OCI-LY1 (cell line): ENCODE measurements around the gene IZUMO1.

Experiments used
- H2AFZ ChIP-seq: fragments of 200-600 bp; sonication (generic), shearing (Covaris generic); 2 replicates; pipeline ENCODE4 v1.6.0; 2014; ENCODE audit warnings: antibody characterized with exemption, mild to moderate bottlenecking, low read length
- H3F3A ChIP-seq: fragments of 200-600 bp; sonication (generic), shearing (Covaris generic); 2 replicates; pipeline ENCODE4 v1.6.0; 2014; ENCODE audit warnings: mild to moderate bottlenecking, antibody characterized with exemption, low read length, moderate library complexity; ENCODE audit not compliant: insufficient read depth
- H3K27ac ChIP-seq: fragments of 200-600 bp; sonication (generic); 2 replicates; pipeline ENCODE4 v1.5.1; 2014; ENCODE audit warnings: low read length, mixed run types, mild to moderate bottlenecking, low read depth; ENCODE audit not compliant: poor library complexity, severe bottlenecking
- H3K27me3 ChIP-seq: fragments of 200-600 bp; sonication (generic); 2 replicates; pipeline ENCODE4 v1.6.0; 2014; ENCODE audit warnings: antibody characterized with exemption, mild to moderate bottlenecking, low read length, moderate library complexity; ENCODE audit not compliant: insufficient read depth
- H3K36me3 ChIP-seq: fragments of 200-600 bp; sonication (generic); 2 replicates; pipeline ENCODE4 v1.6.1; 2014; ENCODE audit warnings: mild to moderate bottlenecking, antibody characterized with exemption, low read length, moderate library complexity, mixed read lengths; ENCODE audit not compliant: insufficient read depth
- H3K4me1 ChIP-seq: fragments of 200-600 bp; sonication (generic); 2 replicates; pipeline ENCODE4 v1.5.1; 2014; ENCODE audit warnings: mild to moderate bottlenecking, low read length, moderate library complexity; ENCODE audit not compliant: insufficient read depth, severe bottlenecking
- H3K4me2 ChIP-seq: fragments of 200-600 bp; sonication (generic), shearing (Covaris generic); 2 replicates; pipeline ENCODE4 v1.6.1; 2014; ENCODE audit warnings: low read length
- H3K4me3 ChIP-seq: fragments of 200-600 bp; sonication (generic); 2 replicates; pipeline ENCODE4 v1.5.1; 2014; ENCODE audit warnings: low read length, low read depth, mild to moderate bottlenecking, mixed read lengths; ENCODE audit not compliant: poor library complexity, severe bottlenecking
- H3K79me2 ChIP-seq: fragments of 200-600 bp; shearing (Covaris generic); 2 replicates; pipeline ENCODE4 v1.6.1; 2016; ENCODE audit warnings: mixed run types, low read length, mixed read lengths; ENCODE audit not compliant: insufficient read depth
- H3K9ac ChIP-seq: fragments of 200-600 bp; sonication (generic), shearing (Covaris generic); 2 replicates; pipeline ENCODE4 v1.6.1; 2014; ENCODE audit warnings: mild to moderate bottlenecking, low read length, mixed read lengths
- H3K9me2 ChIP-seq: fragments of 200-600 bp; sonication (generic), shearing (Covaris generic); 2 replicates; pipeline ENCODE4 v1.6.1; 2014; ENCODE audit warnings: low read depth, mild to moderate bottlenecking, low read length, mixed read lengths
- H3K9me3 ChIP-seq: fragments of 200-600 bp; shearing (Covaris generic); 2 replicates; pipeline ENCODE4 v1.6.1; 2014; ENCODE audit warnings: low read length, mixed read lengths
- H4K20me1 ChIP-seq: fragments of 200-600 bp; sonication (generic), shearing (Covaris generic); 2 replicates; pipeline ENCODE4 v1.6.0; 2016; ENCODE audit warnings: mild to moderate bottlenecking, low read length; ENCODE audit not compliant: insufficient read depth
- EZH2 ChIP-seq: fragments of 200-600 bp; sonication (generic), shearing (Covaris generic); IDR thresholded peaks from 2 replicates; pipeline ENCODE4 v1.8.0; 2017; ENCODE audit warnings: borderline replicate concordance, mixed run types, mild to moderate bottlenecking, antibody characterized with exemption, low read length, moderate library complexity, mixed read lengths
- TF ChIP-seq, protein P1 (sequence below): fragments of 200-600 bp; sonication (generic), shearing (Covaris generic); IDR thresholded peaks from 2 replicates; pipeline ENCODE4 v1.5.1; 2017; ENCODE audit warnings: mild to moderate bottlenecking, antibody characterized with exemption, low read length, moderate library complexity, mixed read lengths

IZUMO1 gene

DNA sequence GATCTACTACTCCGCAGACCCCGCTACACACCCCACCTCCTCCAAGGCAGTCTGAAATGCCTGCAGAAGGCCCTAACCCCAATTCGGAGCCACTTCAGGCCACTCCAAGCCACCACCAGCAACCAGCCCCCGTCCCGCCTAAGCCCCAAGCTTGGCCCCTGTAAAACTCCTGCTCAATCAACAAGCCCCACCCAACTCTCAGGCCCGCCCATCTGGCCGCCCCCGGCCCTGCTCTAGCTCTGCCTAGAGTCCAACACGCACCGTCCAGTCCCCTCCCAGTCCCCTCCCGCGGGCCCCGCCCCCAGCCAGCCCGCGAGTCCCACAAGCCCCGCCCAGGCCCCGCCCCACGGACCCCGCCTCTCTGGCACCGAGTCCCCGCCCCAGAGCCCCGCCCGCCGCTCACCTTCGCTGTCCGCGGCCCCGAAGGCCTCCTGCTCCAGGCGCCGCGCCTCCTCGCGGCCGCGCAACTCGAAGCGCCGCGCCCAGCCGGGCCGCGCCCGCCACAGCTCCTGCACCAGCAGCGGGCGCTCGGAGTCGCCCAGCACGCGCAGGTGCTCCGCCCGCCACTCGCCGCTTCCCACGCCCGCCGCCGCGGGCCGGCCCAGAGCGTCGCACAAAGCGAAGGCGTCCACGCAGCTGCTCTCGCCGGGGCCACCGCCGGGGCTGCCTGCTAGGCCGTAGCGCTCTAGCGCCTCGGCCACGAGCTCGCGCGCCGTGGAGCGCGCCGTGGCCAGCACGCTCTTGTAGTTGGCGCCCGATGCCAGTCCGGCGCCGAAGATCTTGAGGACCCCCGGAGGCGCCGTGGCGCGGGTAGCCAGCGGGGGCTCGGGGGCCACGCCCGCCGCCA is 7.9 kb downstream of the IZUMO1 start:
- no peaks in the 10 kb centered on the region for H4K20me1 ChIP-seq
- H3K9ac ChIP-seq: no peak overlapping the region
- H3K79me2 ChIP-seq: no peaks in the 10 kb centered on the region
- no peaks in the 10 kb centered on the region for H3K27me3 ChIP-seq
- H3K4me2 ChIP-seq: 0 out of 2 replicates have a peak overlapping the region, but pooled peaks have one; percentile 3
- no peak overlapping the region for H3K27ac ChIP-seq
- TF ChIP-seq EZH2: no peak
- TF ChIP-seq, protein P1, sequence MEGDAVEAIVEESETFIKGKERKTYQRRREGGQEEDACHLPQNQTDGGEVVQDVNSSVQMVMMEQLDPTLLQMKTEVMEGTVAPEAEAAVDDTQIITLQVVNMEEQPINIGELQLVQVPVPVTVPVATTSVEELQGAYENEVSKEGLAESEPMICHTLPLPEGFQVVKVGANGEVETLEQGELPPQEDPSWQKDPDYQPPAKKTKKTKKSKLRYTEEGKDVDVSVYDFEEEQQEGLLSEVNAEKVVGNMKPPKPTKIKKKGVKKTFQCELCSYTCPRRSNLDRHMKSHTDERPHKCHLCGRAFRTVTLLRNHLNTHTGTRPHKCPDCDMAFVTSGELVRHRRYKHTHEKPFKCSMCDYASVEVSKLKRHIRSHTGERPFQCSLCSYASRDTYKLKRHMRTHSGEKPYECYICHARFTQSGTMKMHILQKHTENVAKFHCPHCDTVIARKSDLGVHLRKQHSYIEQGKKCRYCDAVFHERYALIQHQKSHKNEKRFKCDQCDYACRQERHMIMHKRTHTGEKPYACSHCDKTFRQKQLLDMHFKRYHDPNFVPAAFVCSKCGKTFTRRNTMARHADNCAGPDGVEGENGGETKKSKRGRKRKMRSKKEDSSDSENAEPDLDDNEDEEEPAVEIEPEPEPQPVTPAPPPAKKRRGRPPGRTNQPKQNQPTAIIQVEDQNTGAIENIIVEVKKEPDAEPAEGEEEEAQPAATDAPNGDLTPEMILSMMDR: no peak
- H3K36me3 ChIP-seq: no peaks in the 10 kb centered on the region
- no peaks in the 10 kb centered on the region for H3K9me2 ChIP-seq
- H3K4me3 ChIP-seq: no peak overlapping the region
- peaks cover 3% of the 10 kb centered on the region for H3K4me1 ChIP-seq
- H3K9me3 ChIP-seq: no peaks in the 10 kb centered on the region
- no peak overlapping the region for H2AFZ ChIP-seq
- no peaks in the 10 kb centered on the region for H3F3A ChIP-seq

DNA sequence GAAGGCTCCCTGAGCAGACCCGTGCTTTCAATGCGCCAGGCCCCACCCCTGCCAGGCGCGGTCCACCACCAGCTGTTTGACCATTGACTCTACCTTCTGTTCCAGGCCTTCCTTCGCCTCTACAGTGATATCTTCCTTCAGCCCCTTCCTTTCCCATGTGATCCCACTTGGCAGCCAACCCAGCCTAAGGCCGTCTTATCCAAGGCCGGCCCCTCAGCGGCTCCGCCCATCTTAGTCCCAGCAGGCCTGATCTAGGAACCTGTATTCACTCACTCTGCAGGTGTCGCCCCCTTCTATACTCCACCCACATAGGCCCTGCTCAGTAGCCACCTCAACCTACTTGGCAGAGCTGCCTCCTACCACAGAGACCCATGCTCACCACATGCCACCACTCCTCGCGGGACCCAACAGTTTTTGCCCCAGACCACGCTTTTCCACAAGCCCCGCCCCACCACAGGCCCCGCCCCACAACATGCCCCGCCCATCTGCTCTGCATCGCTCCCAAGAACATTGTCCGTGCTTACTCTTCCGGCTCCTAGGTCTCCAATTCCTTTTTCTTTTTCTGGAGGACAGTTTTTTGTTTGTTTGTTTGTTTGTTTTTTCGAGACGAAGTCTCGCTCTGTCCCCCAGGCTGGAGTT is 9.2 kb downstream of the IZUMO1 start:
- H2AFZ ChIP-seq: no peak overlapping the region
- H3K9me2 ChIP-seq: no peaks in the 10 kb centered on the region
- H3K36me3 ChIP-seq: no peaks in the 10 kb centered on the region
- no peak overlapping the region for H3K4me3 ChIP-seq
- no peaks in the 10 kb centered on the region for H3K27me3 ChIP-seq
- no peaks in the 10 kb centered on the region for H3K9me3 ChIP-seq
- H3K4me2 ChIP-seq: no peak overlapping the region
- H3K9ac ChIP-seq: no peak overlapping the region
- H3K4me1 ChIP-seq: peaks cover 3% of the 10 kb centered on the region
- H3K79me2 ChIP-seq: no peaks in the 10 kb centered on the region
- H4K20me1 ChIP-seq: no peaks in the 10 kb centered on the region
- no peaks in the 10 kb centered on the region for H3F3A ChIP-seq
- TF ChIP-seq, protein P1: no peak
- no peak for TF ChIP-seq EZH2
- no peak overlapping the region for H3K27ac ChIP-seq

DNA sequence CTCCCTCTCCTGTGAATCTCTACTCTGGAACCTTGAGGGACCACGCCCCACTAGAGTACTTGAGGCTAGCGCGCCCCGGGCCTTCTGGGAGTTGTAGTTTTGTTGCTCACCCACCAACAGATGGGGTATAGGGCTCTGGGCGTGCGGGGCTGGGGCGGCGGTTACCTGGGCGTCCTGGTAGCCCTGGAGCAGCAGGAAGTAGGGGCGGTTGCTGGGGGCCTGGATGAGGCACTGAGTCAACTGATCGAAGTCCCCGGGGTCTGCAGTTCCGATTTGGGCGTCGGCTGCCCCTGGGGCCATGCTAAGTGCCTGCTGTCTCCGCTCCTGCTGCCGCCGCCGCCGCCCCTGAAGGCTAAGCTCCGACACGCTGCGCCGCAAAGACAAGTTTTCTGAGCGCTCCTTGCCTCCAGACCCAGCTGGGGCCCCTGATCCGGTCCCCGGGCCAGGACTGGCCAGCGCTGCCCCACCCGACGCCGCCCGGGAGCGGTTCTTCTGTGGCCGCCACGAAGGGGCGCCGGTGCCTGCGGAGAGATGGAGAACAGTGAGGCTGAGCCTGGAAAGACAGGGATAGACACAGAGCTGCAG is 11.6 kb downstream of the IZUMO1 start:
- Histone ChIP-seq H3K9ac (no peak overlapping the region), H3F3A (no peaks in the 10 kb centered on the region), H3K27me3 (no peaks in the 10 kb centered on the region), H2AFZ (no peak overlapping the region), H3K4me3 (no peak overlapping the region), H3K79me2 (no peaks in the 10 kb centered on the region), H3K4me1 (peaks cover 3% of the 10 kb centered on the region), H3K9me3 (no peaks in the 10 kb centered on the region), H3K9me2 (no peaks in the 10 kb centered on the region), H3K36me3 (no peaks in the 10 kb centered on the region), H4K20me1 (no peaks in the 10 kb centered on the region), H3K27ac (no peak overlapping the region), H3K4me2 (no peak overlapping the region)
- TF ChIP-seq EZH2: no peak
- TF ChIP-seq, protein P1: no peak
